Activated CD4-positive, alpha-beta T cell treated with anti-CD3 and anti-CD28 coated beads for 4 hours (primary cell): ENCODE measurements around the gene SCAF4.
"Not testable (repeated sequence)": the region's sequence is repeated elsewhere in the genome, so short reads cannot be mapped to it uniquely, and the experiment has no call there.

Experiments
- DNase-seq, 2 donors: peaks; one replicate each; pipeline ENCODE4 v3.0.0-alpha.2; 2020

SCAF4 gene

DNA sequence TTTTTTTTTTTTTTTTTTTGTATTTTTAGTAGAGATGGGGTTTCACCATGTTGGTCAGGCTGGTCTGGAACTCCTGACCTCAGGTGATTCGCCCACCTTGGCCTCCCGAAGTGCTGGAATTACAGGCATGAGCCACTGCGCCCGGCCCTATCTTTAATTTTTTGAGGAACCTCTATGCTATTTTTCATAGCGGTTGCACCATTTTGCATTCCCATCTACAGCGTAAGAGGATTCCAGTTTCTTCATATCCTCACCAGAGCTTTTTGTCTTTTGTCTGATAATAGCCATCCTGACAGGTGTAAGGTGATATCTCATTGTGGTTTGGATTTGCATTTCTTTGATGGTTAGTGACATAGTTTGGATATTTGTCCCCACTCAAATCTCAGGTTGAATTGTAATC is 100.0 kb downstream of the SCAF4 start:
- DNase-seq = not testable (repeated sequence)

DNA sequence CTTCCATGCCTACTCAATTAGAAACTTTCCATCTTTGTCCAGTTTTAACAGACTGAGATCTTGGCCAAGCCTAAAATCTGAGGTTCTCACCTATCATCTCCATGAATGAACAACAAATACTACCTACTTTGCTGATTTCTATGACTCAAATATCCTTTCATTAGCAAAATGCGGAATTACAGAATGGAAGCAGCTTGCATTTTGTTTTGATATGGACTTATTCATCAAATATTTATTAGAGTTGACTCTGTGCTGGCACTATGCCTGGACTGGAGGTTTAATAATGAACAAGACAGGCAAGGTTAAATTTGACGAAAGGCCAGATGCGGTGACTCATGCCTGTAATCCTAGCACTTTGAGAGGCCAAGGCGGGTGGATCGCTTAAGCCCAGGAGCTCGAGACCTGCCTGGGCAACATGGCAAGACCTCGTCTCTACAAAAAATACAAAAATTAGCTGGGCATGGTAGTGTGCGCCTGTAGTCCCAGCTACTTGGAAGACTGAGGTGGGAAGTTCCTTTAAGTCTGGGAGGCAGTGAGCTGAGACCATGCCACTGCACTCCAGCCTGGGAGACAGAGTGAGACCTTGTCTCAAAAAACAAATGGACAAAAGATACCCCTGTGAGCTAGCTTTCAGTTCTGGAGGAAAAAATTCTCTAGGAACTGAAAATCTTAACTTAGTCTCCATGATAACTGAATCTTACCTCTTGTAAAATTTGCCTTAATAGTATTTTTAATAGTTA is 101.8 kb downstream of the SCAF4 start:
- no peak for DNase-seq

GRCh38 chr21:31624961-31625491 is 106.9 kb downstream of the SCAF4 start:
- DNase-seq = no peak

- DNase-seq = no peak
These were observed 107.7 kb downstream of the SCAF4 start for GRCh38 chr21:31624181-31624580.

DNA sequence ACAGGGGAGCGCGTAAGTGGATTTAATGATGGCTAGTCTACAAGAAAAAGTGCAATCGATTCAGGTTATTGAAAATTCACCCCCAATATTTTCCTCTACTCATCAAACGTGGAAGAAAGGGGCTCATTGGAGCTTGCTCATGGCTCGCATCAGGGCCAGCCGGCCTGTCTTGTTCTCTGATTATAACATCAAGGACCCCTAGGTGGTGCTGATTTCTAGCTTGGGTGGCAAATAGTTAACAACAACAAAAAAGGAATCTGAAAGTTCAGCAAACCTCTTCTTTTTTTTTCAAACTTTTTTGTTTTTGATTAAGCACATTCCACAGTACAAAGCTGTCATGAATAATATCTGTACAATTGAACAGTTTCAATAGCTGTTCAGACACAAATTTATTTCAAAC is 108.3 kb downstream of the SCAF4 start:
- no peak for DNase-seq

- DNase-seq = no peak
These were observed 109.5 kb downstream of the SCAF4 start for GRCh38 chr21:31622397-31622796.
